22Rv1 (cell line): ENCODE measurements around the gene PRR4.

Source experiments
- ZFX ChIP-seq: fragments of 450-650 bp; IDR thresholded peaks from 2 replicates; pipeline ENCODE4 v1.6.1; 2017; ENCODE audit warnings: antibody characterized with exemption, borderline replicate concordance
- TF ChIP-seq, protein P1 (sequence below): fragments of 450-650 bp; IDR thresholded peaks from 2 replicates; pipeline ENCODE4 v1.5.1; 2017; ENCODE audit warnings: mild to moderate bottlenecking

DNA sequence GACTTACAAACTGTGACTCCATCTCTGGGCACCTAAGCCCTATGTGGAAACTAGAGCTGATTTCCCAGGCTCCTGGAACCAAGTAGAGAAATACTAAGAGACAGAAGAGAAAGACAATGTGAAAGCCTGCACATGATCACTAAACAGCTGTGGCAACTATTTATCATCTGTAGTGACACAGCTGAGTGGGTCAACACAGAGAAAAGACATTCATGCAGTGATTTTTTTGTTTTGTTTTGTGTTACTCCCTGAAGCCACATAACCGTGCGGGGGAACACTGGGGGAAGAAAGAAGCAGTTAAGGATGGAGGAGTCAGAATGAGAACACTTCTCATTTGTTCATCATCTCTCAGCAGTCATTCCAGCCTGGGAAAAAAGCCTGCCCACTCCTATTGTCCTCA lies 1.5 kb downstream of the PRR4 start:
- TF ChIP-seq, protein P1, sequence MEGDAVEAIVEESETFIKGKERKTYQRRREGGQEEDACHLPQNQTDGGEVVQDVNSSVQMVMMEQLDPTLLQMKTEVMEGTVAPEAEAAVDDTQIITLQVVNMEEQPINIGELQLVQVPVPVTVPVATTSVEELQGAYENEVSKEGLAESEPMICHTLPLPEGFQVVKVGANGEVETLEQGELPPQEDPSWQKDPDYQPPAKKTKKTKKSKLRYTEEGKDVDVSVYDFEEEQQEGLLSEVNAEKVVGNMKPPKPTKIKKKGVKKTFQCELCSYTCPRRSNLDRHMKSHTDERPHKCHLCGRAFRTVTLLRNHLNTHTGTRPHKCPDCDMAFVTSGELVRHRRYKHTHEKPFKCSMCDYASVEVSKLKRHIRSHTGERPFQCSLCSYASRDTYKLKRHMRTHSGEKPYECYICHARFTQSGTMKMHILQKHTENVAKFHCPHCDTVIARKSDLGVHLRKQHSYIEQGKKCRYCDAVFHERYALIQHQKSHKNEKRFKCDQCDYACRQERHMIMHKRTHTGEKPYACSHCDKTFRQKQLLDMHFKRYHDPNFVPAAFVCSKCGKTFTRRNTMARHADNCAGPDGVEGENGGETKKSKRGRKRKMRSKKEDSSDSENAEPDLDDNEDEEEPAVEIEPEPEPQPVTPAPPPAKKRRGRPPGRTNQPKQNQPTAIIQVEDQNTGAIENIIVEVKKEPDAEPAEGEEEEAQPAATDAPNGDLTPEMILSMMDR = no peak
- TF ChIP-seq ZFX = no peak
